ENCODE measurements around the gene MCL1.
"Not testable (repeated sequence)": the region's sequence is repeated elsewhere in the genome, so short reads cannot be mapped to it uniquely, and the experiment has no call there.

The MCL1 gene

GRCh38 chr1:150579110-150579944 is at the start of gene MCL1:
TSS of gene MCL1 (minus strand) at chr1:150579610. CDS start at chr1:150579530, 80 bp downstream.
- DNase-seq: peak; percentile 89

- no peak for DNase-seq
These were observed 49.3 kb upstream of the MCL1 start for GRCh38 chr1:150628766-150629114.

GRCh38 chr1:150627826-150628410 is 48.5 kb upstream of the MCL1 start:
- no peak for DNase-seq

- DNase-seq: no peak
These were observed 46.7 kb upstream of the MCL1 start for GRCh38 chr1:150626150-150626549.

- DNase-seq: not testable (repeated sequence)
These were observed 45.1 kb upstream of the MCL1 start for GRCh38 chr1:150624546-150624945.

- not testable (repeated sequence) for DNase-seq
These were observed 44.7 kb upstream of the MCL1 start for GRCh38 chr1:150624134-150624533.

- no peak for DNase-seq
These were observed 43.0 kb upstream of the MCL1 start for GRCh38 chr1:150622303-150622975.

- DNase-seq: no peak
These were observed 42.3 kb upstream of the MCL1 start for GRCh38 chr1:150621497-150622302.

GRCh38 chr1:150620919-150621318 is 41.5 kb upstream of the MCL1 start:
- no peak for DNase-seq

- no peak for DNase-seq
These were observed 40.4 kb upstream of the MCL1 start for GRCh38 chr1:150619576-150620509.

- no peak for DNase-seq
These were observed 36.2 kb upstream of the MCL1 start for GRCh38 chr1:150615346-150616201.

- no peak for DNase-seq
These were observed 33.9 kb upstream of the MCL1 start for GRCh38 chr1:150613061-150613920.

- no peak for DNase-seq
These were observed 32.6 kb upstream of the MCL1 start for GRCh38 chr1:150612014-150612345.

- DNase-seq: no peak
These were observed 31.2 kb upstream of the MCL1 start for GRCh38 chr1:150610576-150610975.

GRCh38 chr1:150609732-150610131 is 30.3 kb upstream of the MCL1 start:
- no peak for DNase-seq

GRCh38 chr1:150606463-150607142 is 27.2 kb upstream of the MCL1 start:
- DNase-seq: no peak

GRCh38 chr1:150605451-150605731 is 26.0 kb upstream of the MCL1 start:
- DNase-seq: not testable (repeated sequence)

- no peak for DNase-seq
These were observed 24.8 kb upstream of the MCL1 start for GRCh38 chr1:150604226-150604588.

GRCh38 chr1:150603711-150604110 is 24.3 kb upstream of the MCL1 start:
- no peak for DNase-seq

- not testable (repeated sequence) for DNase-seq
These were observed 23.0 kb upstream of the MCL1 start for GRCh38 chr1:150602372-150602771.

Data from activated CD8-positive, alpha-beta memory T cell treated with anti-CD3 and anti-CD28 coated beads, Interleukin-2, amount 50 U/mL, for 48 hours (primary cell).